ENCODE results near the gene SACS. TPM values are rescaled to one million over a fixed set of nuclear protein-coding genes. Genes with fewer than 3 reads are reported as not detected.

The SACS gene
- total and polyA plus RNA-seq, 2 donors (not counting 3 experiments of a cell fraction or from before 2014, with no cell fraction given) = 14.8 to 72.7 TPM

DNA sequence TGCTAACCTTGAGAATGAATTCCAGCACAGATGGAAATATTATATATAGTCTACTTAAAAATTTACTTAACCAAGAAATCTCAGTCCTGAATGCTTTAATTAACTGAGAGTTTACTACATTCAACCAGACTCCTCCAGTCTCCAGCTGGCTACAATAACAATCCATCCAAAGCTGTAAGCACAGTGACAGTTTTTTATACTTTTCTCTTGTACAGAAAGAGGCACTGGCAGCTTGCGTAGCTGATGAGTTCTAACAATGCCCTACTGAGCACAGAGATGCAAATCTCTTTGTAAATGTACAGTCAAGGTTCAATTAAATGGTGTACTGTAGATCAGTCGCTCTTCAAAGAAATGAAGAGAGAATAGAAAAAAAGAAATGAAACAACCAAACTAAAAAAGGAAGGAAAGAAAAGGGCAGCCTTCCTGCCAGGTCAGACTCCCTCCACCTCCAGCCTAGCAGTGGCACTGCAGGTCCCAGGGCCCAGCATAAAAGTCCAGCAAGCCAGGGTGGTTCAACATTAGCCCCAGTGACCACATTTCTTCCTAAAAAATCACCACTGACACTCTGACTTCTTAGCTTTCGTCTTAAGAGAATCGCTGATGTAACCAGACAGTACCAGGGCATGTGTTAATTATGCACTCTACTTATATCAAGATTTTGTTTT lies 88.4 kb downstream of the SACS start:
- BruUV-seq (replicated peaks) = no TSS peak
- intact Hi-C loops (cut with micrococcal nuclease) (no loop called here), dilution Hi-C loops (cut with MboI; ENCODE audit: extremely low pct_ligation_motif_present, low sequenced_read_pairs) (no loop called here)
- POLR2A ChIA-PET = no interaction called here
- no peak for FAIRE-seq
- TF ChIP-seq FOS (IDR thresholded peaks at IDR 0.05; ENCODE audit: borderline replicate concordance, insufficient read depth, low read length) (no peak), JUN (IDR thresholded peaks at IDR 0.05; ENCODE audit: borderline replicate concordance, insufficient read depth, insufficient read length, low read depth) (no peak), MAX (IDR thresholded peaks at IDR 0.05; ENCODE audit: insufficient read depth, insufficient read length) (no peak), GATA2 (IDR thresholded peaks at IDR 0.05; ENCODE audit: insufficient read depth, insufficient read length, low read depth, low read length) (no peak), POLR2A (IDR thresholded peaks at IDR 0.05; ENCODE audit: low read depth, low read length) (no peak), POLR2AphosphoS5 (IDR thresholded peaks at IDR 0.05; ENCODE audit: insufficient read depth, low read depth, low read length) (no peak), MYC (IDR thresholded peaks at IDR 0.05; ENCODE audit: low read depth, low read length) (no peak), EZH2 (IDR thresholded peaks at IDR 0.05; ENCODE audit: borderline replicate concordance, low read depth, low read length, severe bottlenecking) (no peak)
- TF ChIP-seq, protein P1, sequence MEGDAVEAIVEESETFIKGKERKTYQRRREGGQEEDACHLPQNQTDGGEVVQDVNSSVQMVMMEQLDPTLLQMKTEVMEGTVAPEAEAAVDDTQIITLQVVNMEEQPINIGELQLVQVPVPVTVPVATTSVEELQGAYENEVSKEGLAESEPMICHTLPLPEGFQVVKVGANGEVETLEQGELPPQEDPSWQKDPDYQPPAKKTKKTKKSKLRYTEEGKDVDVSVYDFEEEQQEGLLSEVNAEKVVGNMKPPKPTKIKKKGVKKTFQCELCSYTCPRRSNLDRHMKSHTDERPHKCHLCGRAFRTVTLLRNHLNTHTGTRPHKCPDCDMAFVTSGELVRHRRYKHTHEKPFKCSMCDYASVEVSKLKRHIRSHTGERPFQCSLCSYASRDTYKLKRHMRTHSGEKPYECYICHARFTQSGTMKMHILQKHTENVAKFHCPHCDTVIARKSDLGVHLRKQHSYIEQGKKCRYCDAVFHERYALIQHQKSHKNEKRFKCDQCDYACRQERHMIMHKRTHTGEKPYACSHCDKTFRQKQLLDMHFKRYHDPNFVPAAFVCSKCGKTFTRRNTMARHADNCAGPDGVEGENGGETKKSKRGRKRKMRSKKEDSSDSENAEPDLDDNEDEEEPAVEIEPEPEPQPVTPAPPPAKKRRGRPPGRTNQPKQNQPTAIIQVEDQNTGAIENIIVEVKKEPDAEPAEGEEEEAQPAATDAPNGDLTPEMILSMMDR (IDR thresholded peaks at IDR 0.05; ENCODE audit: extremely low read depth in 1 of 2, insufficient read depth in 1 of 2, low read depth in 1 of 2, low read length in 2 of 2) = no peak
- Histone ChIP-seq H3K9me3 (replicated peaks; ENCODE audit: control insufficient read depth, insufficient read depth, low read length) (no peaks in the 10 kb centered on the region), H3K4me2 (ENCODE audit: insufficient read depth, low read length) (no peak overlapping the region), H3K9me1 (replicated peaks; ENCODE audit: control insufficient read depth, extremely low read depth, insufficient read depth, low read length) (no peaks in the 10 kb centered on the region), H3K27me3 (ENCODE audit: control insufficient read depth in 2 of 2, insufficient read depth in 2 of 2, low read length in 2 of 2) (no peaks in the 10 kb centered on the region), H3K79me2 (ENCODE audit: control insufficient read depth, insufficient read depth, low read length) (peaks cover 62% of the 10 kb centered on the region), H3K9ac (replicated peaks; ENCODE audit: extremely low read depth, insufficient read depth, low read length) (no peak overlapping the region), H3K4me1 (ENCODE audit: control insufficient read depth, extremely low read depth, insufficient read depth, low read length) (peaks cover 15% of the 10 kb centered on the region), H3K36me3 (ENCODE audit: control insufficient read depth in 2 of 2, extremely low read depth in 1 of 2, insufficient read depth in 2 of 2, low read length in 2 of 2) (peaks cover 4 to 27% of the 10 kb centered on the region in 2 experiments), H3K4me3 (replicated peaks in 1 of 3; ENCODE audit: insufficient read depth in 1 of 3, low read depth in 1 of 3, low read length in 3 of 3) (no peak overlapping the region), H3K27ac (ENCODE audit: insufficient read depth, low read depth, low read length) (no peak overlapping the region), H4K20me1 (replicated peaks; ENCODE audit: control insufficient read depth, extremely low read depth, insufficient read depth, low read length) (peaks cover 4% of the 10 kb centered on the region), H2AFZ (ENCODE audit: low read depth, low read length) (no peak overlapping the region)
- no peak for DNase-seq (ENCODE audit: low read depth, low spot score)
- CTCF ChIA-PET = interaction anchor here (1.0 kb wide), 1 partner anchor 20 kb away, joined by 4 read pairs; no protein-coding TSS in a partner anchor
